Panc1 (cell line): ENCODE results near the gene THAP4.

Source experiments
- SIN3A ChIP-seq: IDR thresholded peaks from 2 replicates; pipeline ENCODE4 v1.6.1; 2012; ENCODE audit warnings: low read depth, mild to moderate bottlenecking, low read length, moderate library complexity, borderline replicate concordance; ENCODE audit not compliant: insufficient read depth
- TF ChIP-seq, protein P1 (sequence below): fragments of 450-650 bp; IDR thresholded peaks from 2 replicates; pipeline ENCODE4 v1.5.1; 2017; ENCODE audit warnings: mild to moderate bottlenecking

DNA sequence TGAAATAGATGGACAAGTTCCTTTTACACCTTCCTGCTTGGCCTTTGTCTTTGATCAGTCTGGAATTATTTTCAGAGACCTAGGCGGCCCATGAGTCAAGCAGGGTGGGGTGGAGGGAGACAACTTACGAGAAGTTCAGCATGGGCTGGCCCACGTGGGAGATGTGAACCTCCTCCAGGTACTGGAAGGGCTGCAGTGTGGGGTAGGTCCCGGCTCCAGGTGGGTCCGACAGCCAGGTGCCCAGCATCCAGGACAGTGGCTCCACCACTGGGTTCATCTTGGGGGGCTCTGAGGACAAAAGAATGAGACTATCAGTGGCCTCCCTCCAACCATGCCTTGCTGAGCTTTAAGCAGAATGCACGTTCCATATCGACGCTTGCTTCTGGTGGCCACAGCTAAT is 30.8 kb downstream of the THAP4 start:
- TF ChIP-seq, protein P1, sequence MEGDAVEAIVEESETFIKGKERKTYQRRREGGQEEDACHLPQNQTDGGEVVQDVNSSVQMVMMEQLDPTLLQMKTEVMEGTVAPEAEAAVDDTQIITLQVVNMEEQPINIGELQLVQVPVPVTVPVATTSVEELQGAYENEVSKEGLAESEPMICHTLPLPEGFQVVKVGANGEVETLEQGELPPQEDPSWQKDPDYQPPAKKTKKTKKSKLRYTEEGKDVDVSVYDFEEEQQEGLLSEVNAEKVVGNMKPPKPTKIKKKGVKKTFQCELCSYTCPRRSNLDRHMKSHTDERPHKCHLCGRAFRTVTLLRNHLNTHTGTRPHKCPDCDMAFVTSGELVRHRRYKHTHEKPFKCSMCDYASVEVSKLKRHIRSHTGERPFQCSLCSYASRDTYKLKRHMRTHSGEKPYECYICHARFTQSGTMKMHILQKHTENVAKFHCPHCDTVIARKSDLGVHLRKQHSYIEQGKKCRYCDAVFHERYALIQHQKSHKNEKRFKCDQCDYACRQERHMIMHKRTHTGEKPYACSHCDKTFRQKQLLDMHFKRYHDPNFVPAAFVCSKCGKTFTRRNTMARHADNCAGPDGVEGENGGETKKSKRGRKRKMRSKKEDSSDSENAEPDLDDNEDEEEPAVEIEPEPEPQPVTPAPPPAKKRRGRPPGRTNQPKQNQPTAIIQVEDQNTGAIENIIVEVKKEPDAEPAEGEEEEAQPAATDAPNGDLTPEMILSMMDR: no peak
- no peak for TF ChIP-seq SIN3A
